HG03442 (cell line): ENCODE results near the gene TBX1.

Experiments used
- ATAC-seq: cut with Tn5 transposase; IDR thresholded peaks from one replicate; pipeline ENCODE4 v1.9.1; 2021; ENCODE audit warnings: mild to moderate bottlenecking, moderate library complexity; ENCODE audit not compliant: unreplicated experiment

TBX1 gene

GRCh38 chr22:19737846-19738663 is 22.5 kb upstream of the TBX1 start:
- no peak for ATAC-seq

DNA sequence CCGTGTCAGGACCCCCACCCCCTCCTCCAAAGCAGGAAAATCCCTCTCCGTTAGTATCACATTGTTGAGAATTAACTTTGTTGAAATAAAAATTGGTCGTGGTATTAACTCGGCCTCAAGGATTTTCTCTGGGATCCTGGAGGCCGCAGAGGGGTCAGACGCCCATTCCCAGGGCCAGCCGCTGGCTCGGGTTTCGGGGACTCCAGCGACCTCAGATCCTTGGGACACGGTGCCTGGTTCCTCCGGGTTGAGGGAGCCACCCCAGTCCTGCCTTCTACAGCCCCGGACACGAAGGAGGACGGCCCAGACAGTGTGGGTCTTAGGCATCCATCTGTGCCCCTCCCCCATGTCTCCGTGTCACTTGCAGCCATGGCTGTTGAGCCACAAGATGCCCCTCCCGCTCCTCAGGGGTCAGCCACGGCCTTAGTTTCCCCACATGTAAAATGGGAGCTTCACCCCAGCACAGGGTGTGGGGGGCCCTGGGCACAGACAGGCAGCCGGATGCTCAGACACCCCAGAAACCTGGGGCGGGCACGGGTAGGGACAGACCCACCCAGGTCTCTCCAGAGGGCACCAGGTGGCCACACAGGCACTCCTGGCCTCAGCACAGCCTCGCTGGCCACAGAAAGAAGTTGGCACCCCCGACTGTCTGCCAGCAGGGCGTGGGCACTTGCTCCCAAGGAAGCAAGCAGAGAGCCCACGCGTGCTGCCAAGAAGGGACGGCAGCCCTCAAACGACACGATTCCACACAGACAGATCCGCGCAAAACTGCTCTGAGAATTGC is 21.7 kb upstream of the TBX1 start:
- no peak for ATAC-seq

GRCh38 chr22:19739448-19739895 is 21.1 kb upstream of the TBX1 start:
- ATAC-seq, result no peak

DNA sequence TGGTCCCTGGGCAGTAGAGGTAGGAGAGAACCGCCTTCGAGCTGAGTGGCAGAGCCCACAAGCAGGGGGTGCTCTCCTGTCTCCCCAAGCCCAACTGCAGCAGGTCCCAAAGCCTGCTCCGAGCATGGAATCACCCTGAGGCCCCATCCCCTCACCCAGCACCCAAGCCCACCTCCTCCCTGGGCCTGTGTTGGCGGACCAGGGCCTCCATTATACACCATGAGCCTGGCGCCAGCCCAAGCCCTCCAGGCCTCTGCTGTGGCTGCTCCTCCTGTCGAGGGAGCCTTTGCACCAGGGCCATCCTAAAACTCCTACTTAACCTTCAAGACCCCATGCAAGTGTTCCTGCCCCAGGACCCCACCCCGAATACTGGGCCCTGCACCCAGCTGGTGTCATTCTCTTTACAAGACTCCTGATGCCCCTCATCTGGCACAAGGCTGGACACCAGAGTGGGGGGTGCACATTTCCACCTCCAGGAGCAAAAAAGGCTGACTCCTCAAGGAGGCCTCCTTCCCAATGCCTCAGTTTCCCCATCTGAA is 20.6 kb upstream of the TBX1 start:
- no peak for ATAC-seq

DNA sequence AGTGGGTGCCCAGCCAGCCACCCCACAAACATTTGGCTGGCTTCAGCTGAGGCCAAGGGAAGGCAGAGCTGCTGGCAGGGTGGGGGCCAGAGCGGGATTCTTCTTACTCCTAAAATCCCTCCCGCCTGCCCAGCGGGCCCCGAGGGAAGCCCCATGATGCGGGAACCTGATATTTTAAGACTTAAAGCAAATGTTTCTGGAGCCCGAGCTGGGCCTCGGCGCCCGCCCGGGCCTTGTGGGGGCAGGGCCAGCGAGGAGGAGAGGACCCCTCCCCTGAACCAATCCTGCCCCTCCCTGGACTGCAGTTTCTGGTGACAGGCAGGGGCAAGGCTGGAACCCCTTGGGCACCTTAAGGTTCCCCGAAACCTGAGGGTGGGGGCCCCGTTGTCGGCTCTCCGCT is 20.0 kb upstream of the TBX1 start:
- no peak for ATAC-seq

DNA sequence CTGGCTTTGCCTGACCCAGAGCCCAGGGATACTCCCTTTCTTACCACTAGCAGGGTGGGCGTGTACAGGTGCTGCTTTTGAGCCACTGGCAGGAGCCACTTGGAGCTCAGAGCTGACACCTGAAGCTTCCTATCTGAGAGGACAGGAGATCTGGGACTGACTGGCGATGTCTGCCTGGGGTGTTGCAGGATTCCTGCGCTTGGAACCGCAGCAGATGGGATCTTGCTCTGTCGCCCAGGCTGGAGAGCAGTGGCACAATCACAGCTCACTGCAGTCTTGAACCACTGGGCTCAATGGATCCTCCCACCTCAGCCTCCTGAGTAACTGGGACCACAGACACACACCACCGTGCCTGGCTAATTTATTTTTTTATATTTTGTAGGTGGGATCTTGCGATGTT is 19.5 kb upstream of the TBX1 start:
- ATAC-seq, result no peak

GRCh38 chr22:19742160-19743066 is 18.2 kb upstream of the TBX1 start:
- ATAC-seq, result no peak

DNA sequence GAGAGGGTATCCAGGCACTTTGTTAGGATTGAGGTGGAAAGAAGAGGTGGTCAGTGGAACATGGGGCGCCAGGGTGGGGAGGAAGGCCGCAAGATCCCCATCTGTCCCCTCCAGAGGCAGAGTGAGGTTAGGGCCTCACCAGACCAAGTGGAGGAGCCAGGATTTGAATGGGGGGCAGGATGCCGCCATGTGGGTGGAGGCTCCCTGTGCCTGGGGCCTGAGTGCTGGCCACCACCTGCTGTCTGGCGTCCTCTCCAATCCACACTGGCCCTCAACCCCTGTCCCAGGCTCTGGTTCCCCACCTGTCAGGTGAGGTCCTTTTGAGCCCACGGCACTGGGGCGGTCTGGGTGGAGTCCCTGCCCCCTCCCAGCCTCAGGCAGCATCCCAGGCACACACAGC is 17.5 kb upstream of the TBX1 start:
- no peak for ATAC-seq

DNA sequence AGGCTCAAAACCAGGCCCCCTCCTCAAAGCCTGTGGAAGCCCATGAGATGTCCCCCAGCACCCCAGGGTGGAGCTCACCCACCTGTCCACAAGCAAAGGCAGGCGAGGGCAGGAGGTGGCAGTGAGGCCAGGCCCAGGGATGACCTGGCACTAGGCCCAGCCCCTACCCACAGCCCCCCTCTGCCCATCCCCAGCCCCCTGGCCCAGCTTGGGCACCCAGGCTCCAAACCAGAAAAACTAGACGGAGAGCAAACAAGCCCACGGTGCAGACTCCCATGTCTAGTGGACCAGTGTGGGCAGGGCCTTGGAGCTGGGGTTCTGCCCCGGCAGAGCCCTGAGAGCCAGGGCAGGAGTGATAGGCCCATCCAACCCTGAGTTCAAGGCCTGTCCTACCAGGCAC is 16.9 kb upstream of the TBX1 start:
- ATAC-seq, result no peak

DNA sequence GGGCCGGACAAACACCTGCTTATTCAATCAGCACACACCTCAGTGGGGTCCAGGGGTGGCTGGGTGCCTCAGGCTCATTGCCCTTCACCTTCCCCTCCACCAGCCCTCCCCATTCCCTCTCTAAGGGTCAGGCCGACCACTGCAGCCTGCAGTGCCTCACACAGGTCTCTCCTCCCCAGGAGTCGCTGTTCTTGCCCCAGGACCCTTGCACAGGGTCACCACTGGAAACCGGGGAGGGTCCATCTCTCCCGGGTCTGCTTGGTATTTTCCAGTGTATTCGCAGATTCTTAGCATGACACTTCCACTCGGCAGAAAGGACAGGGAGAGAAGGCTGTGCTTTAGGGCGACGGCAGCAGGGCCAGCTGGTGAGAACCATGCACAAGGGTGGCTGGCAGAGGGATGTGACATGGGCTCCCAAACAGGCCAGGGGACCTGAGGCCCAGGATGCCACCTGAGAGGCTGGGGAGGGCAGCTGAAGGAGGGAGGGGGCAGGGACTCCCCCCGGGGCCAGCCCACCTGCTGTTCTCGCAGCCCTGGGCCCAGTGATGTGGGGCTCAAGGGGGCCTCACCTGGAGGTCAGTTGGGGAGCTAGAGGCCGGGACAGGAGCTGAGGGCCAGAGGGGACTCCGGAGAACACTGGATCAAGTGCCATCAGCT is 16.1 kb upstream of the TBX1 start:
- ATAC-seq, result no peak

DNA sequence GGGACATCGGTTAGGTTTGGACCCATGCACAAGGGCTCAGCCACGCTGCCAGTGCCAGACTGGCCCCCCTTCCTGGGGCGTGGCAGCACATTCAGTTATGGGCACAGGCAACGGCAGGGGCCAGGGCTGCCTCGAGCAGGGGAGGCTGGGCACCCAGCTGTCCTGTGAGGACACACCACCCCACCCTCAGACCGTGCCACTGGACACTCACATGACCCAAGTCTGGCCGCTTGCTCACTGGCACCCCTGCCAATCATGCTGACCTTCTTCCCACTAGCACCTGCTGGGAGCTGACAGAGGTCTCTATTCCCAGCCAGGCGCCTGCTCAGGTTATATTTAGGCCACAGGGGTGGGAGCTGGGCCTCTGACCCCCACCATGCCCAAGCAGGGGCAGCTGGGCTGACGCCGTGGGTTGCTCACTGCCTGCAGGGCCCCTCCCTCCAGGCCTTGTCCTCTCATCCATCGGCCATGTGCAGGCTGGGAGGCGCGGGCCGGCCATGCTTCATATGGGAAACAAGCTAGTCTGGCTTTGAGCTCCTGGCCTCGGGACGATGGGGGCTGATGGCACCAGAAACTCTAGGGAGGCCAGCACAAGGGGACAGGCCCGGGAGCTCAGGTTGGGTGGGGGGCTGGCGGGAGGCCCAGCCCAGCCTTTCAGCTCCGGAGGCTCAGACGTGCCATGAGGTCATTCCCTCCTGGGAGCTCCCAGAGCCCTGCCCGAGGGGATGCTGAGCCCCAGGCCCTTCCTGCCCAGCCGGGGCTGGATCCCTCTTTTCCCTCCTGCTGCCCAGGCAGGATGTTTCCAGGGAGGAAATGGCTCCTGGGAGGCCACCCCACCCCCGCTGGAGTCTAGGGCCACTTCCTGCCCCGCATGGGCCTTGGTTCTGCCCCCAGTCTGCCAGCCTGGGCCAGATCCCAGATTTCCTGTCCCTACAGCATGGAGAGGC is 15.2 kb upstream of the TBX1 start:
- no peak for ATAC-seq

- ATAC-seq, result no peak
Observed at GRCh38 chr22:19746726-19747125, 13.9 kb upstream of the TBX1 start.

GRCh38 chr22:19747551-19747950 is 13.0 kb upstream of the TBX1 start:
- no peak for ATAC-seq

DNA sequence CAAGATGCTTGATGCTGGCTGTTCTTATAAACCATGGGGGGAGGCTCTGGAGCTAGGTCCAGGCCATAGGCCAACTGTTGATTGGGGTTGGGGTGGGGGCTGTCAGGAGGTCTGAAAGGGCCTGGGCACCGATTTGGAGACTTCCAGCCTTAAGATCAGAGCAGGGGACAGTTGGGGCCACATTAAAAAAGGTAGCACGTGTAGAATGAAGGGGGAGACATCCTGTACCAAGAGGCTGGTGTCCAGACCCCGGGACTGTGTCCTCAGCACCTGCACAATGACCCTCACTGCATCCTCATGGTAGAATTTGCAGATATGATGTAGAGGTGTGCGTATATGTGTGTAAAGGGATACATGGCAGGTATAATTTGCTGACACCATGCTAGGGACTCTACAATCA is 12.4 kb upstream of the TBX1 start:
- ATAC-seq, result no peak

DNA sequence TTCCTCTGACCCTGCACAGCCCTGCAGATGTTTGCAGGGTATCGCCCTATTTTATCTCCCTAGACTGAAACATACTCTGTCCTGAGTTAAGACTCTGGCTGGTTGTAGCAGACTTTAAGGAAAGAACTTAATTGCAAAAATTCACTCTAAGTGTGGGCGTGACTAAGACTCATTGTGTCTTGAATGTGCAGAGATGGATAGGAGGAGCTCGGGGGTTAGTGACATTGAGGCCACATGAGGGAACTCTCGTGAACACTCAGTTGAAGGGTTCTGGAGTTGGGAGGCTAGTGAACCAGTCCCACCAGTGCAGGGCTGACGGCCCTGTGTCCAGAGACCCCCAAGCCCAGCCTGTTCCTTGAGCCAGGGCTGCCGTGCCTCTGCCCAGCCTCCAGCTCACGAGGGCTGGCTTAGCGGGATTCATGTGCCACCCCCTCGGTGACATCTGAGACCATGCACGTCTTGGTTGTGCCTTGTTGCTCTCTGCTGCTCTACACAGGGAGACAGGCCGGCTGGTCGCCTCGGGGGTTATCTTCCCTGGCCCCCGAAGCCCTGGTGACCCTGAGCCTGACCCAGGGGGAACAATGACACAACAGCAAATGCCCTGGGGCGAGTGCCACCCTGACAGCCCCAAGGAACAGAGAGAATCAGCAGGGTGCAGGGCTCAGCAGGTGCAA is 11.4 kb upstream of the TBX1 start:
- ATAC-seq, result no peak

GRCh38 chr22:19749876-19750275 is 10.7 kb upstream of the TBX1 start:
- ATAC-seq, result no peak

DNA sequence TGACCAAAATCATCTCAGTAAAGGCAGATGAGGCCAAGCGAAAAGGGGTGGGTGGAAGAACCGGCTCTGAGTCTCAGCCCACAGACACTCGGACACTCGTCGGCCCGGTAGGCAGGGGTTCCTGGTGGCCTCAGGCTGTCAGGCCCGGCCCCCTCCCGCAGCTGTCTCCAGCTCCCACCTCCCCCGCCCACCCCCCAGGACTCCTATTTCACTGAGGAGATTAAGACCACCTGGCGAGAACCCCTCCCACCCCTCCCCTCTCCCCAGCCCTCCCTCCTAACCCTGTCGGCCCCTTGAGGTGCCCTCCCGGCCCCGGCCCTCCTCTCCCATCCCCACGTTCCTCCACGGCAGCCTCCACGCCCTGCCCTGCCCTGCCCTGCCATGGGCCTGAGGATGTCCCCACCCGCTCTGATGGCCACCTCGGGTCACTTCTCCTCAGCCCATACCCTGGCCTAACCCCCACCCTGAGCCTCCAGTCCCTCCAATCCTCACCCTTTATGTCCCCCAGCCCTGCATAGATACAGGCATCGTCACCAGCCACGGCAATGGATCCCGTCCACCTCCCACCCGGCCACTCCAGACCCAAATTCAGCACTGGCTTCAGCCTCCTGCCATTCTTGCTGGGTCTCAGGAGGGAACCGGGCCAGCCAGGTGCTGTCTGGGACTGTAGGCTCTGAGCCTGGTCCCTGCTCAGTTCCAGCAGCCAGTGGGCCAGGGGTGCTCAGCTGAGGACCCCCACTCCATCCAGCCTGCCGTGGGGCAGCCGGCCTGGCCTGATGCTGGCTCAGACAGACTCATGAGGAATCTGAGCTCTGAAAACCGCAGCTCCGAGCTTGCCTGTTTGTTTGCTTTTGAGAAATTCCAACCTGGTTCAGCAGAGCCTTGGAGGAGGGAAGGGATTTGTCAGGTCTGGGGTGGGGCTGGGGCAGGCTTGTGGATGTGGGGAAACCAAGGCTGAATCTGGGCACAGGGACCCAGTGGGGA is 9.8 kb upstream of the TBX1 start:
- ATAC-seq, result no peak
